Caco-2 (cell line): ENCODE measurements around the gene THEMIS2. TPM values are rescaled to one million over a fixed set of nuclear protein-coding genes. Genes with fewer than 3 reads are reported as not detected.

Source experiments
- BruUV-seq: library from RNA; stranded (reverse); fragments of 400-500 nt; replicated peaks from 2 replicates; lab custom pipeline; 2021; lab: Mats Ljungman, UMichigan
- CTCF ChIA-PET: fragments of 300-600 bp; sonication (Branson Sonifier 250); formaldehyde crosslinking; loops from one replicate; lab custom pipeline; 2022; ENCODE audit warnings: antibody characterized with exemption; lab: Charles Lee
- POLR2A ChIA-PET: fragments of 300-600 bp; sonication (Branson Sonifier 250); formaldehyde crosslinking; loops from one replicate; lab custom pipeline; 2022; ENCODE audit warnings: antibody characterized with exemption; lab: Charles Lee
- DNase-seq, 2 experiments: peaks; one replicate each; pipeline versions ENCODE4 v3.0.0 to v3.0.0-alpha.2; 2020 to 2022
- H3K27me3 ChIP-seq: replicated peaks from 2 replicates; pipeline ENCODE4 v1.6.0; 2011; ENCODE audit warnings: low read length; ENCODE audit not compliant: control insufficient read depth, insufficient read depth
- H3K36me3 ChIP-seq: 2 replicates; pipeline ENCODE4 v1.5.1; 2011; ENCODE audit warnings: low read length; ENCODE audit not compliant: control insufficient read depth, insufficient read depth
- H3K4me1 ChIP-seq: fragments of 250-450 bp; sonication (Bioruptor Pico); 2 replicates; pipeline ENCODE4 v1.5.1; 2020; ENCODE audit warnings: mild to moderate bottlenecking
- H3K4me3 ChIP-seq: 2 replicates; pipeline ENCODE4 v1.5.1; 2011; ENCODE audit warnings: low read depth, mild to moderate bottlenecking, control low read depth, low read length
- H3K9me3 ChIP-seq: fragments of 250-450 bp; sonication (Bioruptor Pico); 2 replicates; pipeline ENCODE4 v1.5.1; 2020; ENCODE audit warnings: mild to moderate bottlenecking, moderate library complexity
- H3K27ac Mint-ChIP-seq: one replicate; pipeline ENCODE4 v1.8.0; 2022; ENCODE audit warnings: mixed read lengths; ENCODE audit not compliant: unreplicated experiment
- H3K27me3 Mint-ChIP-seq: one replicate; pipeline ENCODE4 v1.8.0; 2022; ENCODE audit warnings: mixed read lengths; ENCODE audit not compliant: insufficient read depth, unreplicated experiment
- H3K36me3 Mint-ChIP-seq: one replicate; pipeline ENCODE4 v1.8.0; 2022; ENCODE audit warnings: mild to moderate bottlenecking, mixed read lengths; ENCODE audit not compliant: insufficient read depth, unreplicated experiment
- H3K4me1 Mint-ChIP-seq: one replicate; pipeline ENCODE4 v1.8.0; 2022; ENCODE audit warnings: low read depth, mixed read lengths; ENCODE audit not compliant: unreplicated experiment
- H3K4me3 Mint-ChIP-seq: one replicate; pipeline ENCODE4 v1.8.0; 2022; ENCODE audit warnings: mild to moderate bottlenecking, moderate library complexity, mixed read lengths; ENCODE audit not compliant: unreplicated experiment
- H3K9me3 Mint-ChIP-seq: one replicate; pipeline ENCODE4 v1.8.0; 2022; ENCODE audit warnings: mixed read lengths; ENCODE audit not compliant: unreplicated experiment
- intact Hi-C: fragments of 100-400 bp; cut with micrococcal nuclease; formaldehyde crosslinking; loops from one replicate; pipeline ENCODE4 v1.10.0; 2022; ENCODE audit not compliant: unreplicated experiment
- total RNA-seq: library from RNA; stranded (reverse); gene quantifications from 2 replicates; pipeline ENCODE4 v1.2.3, GENCODE V29; 2022
- TF ChIP-seq, protein P1 (sequence below), 2 experiments: fragments of 200-600 bp in 1 of 2; IDR thresholded peaks; 1 replicate in 1 of 2; 2 replicates in 1 of 2; pipeline versions ENCODE4 v1.5.1 to v1.8.0; 2011 to 2022; ENCODE audit warnings: antibody characterized with exemption in 1 of 2, control low read depth in 1 of 2, inconsistent platforms in 1 of 2, low read depth in 1 of 2, low read length in 1 of 2, mild to moderate bottlenecking in 1 of 2, moderate library complexity in 1 of 2; ENCODE audit not compliant: insufficient read depth in 1 of 2, severe bottlenecking in 1 of 2, unreplicated experiment in 1 of 2

The THEMIS2 gene
- total RNA-seq, 1 experiment from 2014 or later: 0.59 TPM

GRCh38 chr1:27830621-27831440 lies 41.5 kb upstream of the THEMIS2 start, which contains the start of gene PPP1R8:
TSS of gene PPP1R8 (plus strand) at chr1:27830782. CDS start at chr1:27830836, 54 bp downstream.
- CTCF ChIA-PET: interaction anchor here (0.6 kb wide), 2 partner anchors 71 to 104 kb away, joined by 3 to 4 read pairs; no protein-coding TSS in a partner anchor
- H3K27me3 Mint-ChIP-seq: no peaks in the 10 kb centered on the region
- no peaks in the 10 kb centered on the region for H3K9me3 Mint-ChIP-seq

DNA sequence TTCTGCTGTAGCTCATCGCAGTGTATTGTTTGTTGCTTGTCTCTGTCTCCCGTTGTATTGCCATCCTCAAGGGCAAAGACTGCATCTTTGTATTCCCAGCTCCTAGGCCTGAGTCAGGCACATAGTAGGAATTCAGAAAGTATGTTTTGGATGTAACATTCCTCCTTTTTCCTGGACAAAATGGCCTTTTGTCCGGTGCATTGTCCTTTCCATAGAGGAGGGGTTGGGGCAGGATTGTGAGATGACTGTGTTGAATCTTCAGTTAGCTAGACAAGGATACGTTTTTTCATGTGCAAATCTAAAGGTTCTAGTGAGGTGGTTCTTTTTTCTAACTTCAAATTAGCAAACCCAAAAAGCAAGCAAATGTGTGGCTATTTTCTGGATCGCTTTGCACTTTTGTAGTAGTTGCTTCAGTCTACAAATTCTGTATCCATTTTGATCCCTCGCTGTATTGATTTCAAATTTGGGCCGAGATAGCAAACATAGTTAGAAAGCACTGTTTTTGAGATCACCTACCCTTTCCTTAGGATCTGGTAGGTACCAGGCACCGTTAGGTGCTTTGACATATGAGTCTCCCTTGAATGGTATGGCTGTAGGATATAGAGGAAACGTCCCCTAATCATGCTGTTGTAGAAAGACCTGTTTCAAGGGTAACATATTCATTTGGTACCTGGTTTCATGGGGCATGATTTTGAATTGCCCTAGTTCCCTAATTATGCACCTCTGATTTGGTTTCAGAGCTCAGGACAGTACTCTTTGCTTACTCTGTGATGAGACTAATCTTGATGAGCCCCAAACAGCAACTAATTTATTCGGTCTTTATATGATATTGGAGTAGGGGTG lies 40.6 kb upstream of the THEMIS2 start:
- Histone ChIP-seq H3K27me3 (no peaks in the 10 kb centered on the region), H3K4me1 (peaks cover 6% of the 10 kb centered on the region; the same call in 1 of the 2 replicates), H3K9me3 (no peaks in the 10 kb centered on the region), H3K4me3 (peak overlapping the region; percentile 91), H3K36me3 (no peaks in the 10 kb centered on the region; the same call in 1 of the 2 replicates)
- intact Hi-C loops: no loop called here
- ChIA-PET POLR2A (interaction anchor here (0.6 kb wide), 1 partner anchor 1190 kb away, joined by 5 read pairs; no protein-coding TSS in a partner anchor), CTCF (no interaction called here)
- TF ChIP-seq, protein P1, sequence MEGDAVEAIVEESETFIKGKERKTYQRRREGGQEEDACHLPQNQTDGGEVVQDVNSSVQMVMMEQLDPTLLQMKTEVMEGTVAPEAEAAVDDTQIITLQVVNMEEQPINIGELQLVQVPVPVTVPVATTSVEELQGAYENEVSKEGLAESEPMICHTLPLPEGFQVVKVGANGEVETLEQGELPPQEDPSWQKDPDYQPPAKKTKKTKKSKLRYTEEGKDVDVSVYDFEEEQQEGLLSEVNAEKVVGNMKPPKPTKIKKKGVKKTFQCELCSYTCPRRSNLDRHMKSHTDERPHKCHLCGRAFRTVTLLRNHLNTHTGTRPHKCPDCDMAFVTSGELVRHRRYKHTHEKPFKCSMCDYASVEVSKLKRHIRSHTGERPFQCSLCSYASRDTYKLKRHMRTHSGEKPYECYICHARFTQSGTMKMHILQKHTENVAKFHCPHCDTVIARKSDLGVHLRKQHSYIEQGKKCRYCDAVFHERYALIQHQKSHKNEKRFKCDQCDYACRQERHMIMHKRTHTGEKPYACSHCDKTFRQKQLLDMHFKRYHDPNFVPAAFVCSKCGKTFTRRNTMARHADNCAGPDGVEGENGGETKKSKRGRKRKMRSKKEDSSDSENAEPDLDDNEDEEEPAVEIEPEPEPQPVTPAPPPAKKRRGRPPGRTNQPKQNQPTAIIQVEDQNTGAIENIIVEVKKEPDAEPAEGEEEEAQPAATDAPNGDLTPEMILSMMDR (IDR thresholded peaks at IDR 0.05; ENCODE audit: insufficient read depth in 1 of 2, low read depth in 1 of 2, low read length in 1 of 2, severe bottlenecking in 1 of 2, unreplicated experiment in 1 of 2): no peak
- no TSS peak for BruUV-seq
- peaks cover 16% of the 10 kb centered on the region for H3K36me3 Mint-ChIP-seq
- no peak for DNase-seq
- H3K27ac Mint-ChIP-seq: peak overlapping the region; percentile 93
- H3K4me3 Mint-ChIP-seq: peak overlapping the region; percentile 83
- no peaks in the 10 kb centered on the region for H3K9me3 Mint-ChIP-seq
- H3K27me3 Mint-ChIP-seq: no peaks in the 10 kb centered on the region
- H3K4me1 Mint-ChIP-seq: peaks cover 10% of the 10 kb centered on the region

More at GRCh38 chr1:27830621-27831440, 41.5 kb upstream of the THEMIS2 start, which contains the start of gene PPP1R8:
- peaks cover 6% of the 10 kb centered on the region; the same call in 1 of the 2 replicates for H3K4me1 ChIP-seq
- peak; percentile 91 to 93 for DNase-seq
- H3K36me3 Mint-ChIP-seq: peaks cover 15% of the 10 kb centered on the region
- H3K4me1 Mint-ChIP-seq: peaks cover 10% of the 10 kb centered on the region
- no peaks in the 10 kb centered on the region; the same call in 1 of the 2 replicates for H3K36me3 ChIP-seq
- intact Hi-C loops: loop anchor here (1.0 kb wide), 2 partner anchors 14 to 71 kb away; no protein-coding TSS in a partner anchor
- peak within 1 kb of the TSS; percentile 93 for H3K27ac Mint-ChIP-seq
- H3K4me3 Mint-ChIP-seq: peak within 1 kb of the TSS; percentile 83
- no peaks in the 10 kb centered on the region for H3K9me3 ChIP-seq
- no peaks in the 10 kb centered on the region for H3K27me3 ChIP-seq
- peak within 1 kb of the TSS; percentile 91 for H3K4me3 ChIP-seq
- TF ChIP-seq, protein P1 (IDR thresholded peaks at IDR 0.05; ENCODE audit: insufficient read depth in 1 of 2, low read depth in 1 of 2, low read length in 1 of 2, severe bottlenecking in 1 of 2, unreplicated experiment in 1 of 2): no peak
- TSS peak; percentile 36 for BruUV-seq
- POLR2A ChIA-PET: interaction anchor here (0.5 to 1.2 kb wide), 9 partner anchors 12 to 159 kb away, joined by 3 to 22 read pairs (median 4); partner anchors contain the start of genes IFI6, STX12 and XKR8
